CD14-positive monocyte (primary cell): ENCODE measurements around the gene CREG2. TPM values are rescaled to one million over a fixed set of nuclear protein-coding genes. Genes with fewer than 3 reads are reported as not detected.

Experiments
- DNase-seq, 3 donors: peaks; one replicate each; pipeline ENCODE4 v3.0.0-alpha.2; 2011 to 2022
- H2AFZ ChIP-seq: 2 replicates; pipeline ENCODE4 v1.6.0; 2012; ENCODE audit warnings: mild to moderate bottlenecking, low read depth, low read length, inconsistent platforms; ENCODE audit not compliant: insufficient read depth, poor library complexity, severe bottlenecking
- H3K27ac ChIP-seq, 2 donors: 1 replicate in 1 of 2; 2 replicates in 1 of 2; pipeline ENCODE4 v1.5.1; 2012 to 2013; ENCODE audit warnings: low read length in 2 of 2, control low read depth in 1 of 2, inconsistent platforms in 1 of 2, low read depth in 1 of 2, mild to moderate bottlenecking in 1 of 2
- H3K27me3 ChIP-seq, 2 donors: one replicate each; pipeline versions ENCODE4 v1.6.0 to v1.6.1; 2011 to 2013; ENCODE audit warnings: low read length in 2 of 2; ENCODE audit not compliant: control insufficient read depth in 2 of 2, insufficient read depth in 2 of 2
- H3K36me3 ChIP-seq, 2 donors: replicated peaks in 1 of 2; 1 replicate in 1 of 2; 2 replicates in 1 of 2; pipeline versions ENCODE4 v1.5.1 to v1.6.1; 2012 to 2013; ENCODE audit warnings: low read length in 2 of 2, control low read depth in 1 of 2, inconsistent platforms in 1 of 2, mild to moderate bottlenecking in 1 of 2; ENCODE audit not compliant: insufficient read depth in 2 of 2, control insufficient read depth in 1 of 2
- H3K4me1 ChIP-seq, 2 donors: 1 replicate in 1 of 2; 2 replicates in 1 of 2; pipeline versions ENCODE4 v1.5.1 to v1.6.1; 2012 to 2013; ENCODE audit warnings: low read length in 2 of 2, control low read depth in 1 of 2, inconsistent platforms in 1 of 2, mild to moderate bottlenecking in 1 of 2, moderate library complexity in 1 of 2; ENCODE audit not compliant: insufficient read depth in 2 of 2, control insufficient read depth in 1 of 2
- H3K4me2 ChIP-seq: replicated peaks from 2 replicates; pipeline ENCODE3; 2012; ENCODE audit warnings: low read length, moderate library complexity, mild to moderate bottlenecking; ENCODE audit not compliant: poor library complexity, severe bottlenecking; ENCODE audit errors: extremely low read depth
- H3K4me3 ChIP-seq, 3 experiments: fragments of 200-600 bp in 1 of 3; sonication (generic) in 1 of 3; replicated peaks in 1 of 3; 1 replicate in 2 of 3; 2 replicates in 1 of 3; pipeline ENCODE4 v1.5.1; 2011 to 2013; ENCODE audit warnings: low read length in 3 of 3, mild to moderate bottlenecking in 3 of 3, control low read depth in 2 of 3, low read depth in 2 of 3, inconsistent platforms in 1 of 3, moderate library complexity in 1 of 3
- H3K79me2 ChIP-seq: 2 replicates; pipeline ENCODE4 v1.6.0; 2012; ENCODE audit warnings: mild to moderate bottlenecking, control low read depth, inconsistent platforms, low read length, moderate library complexity; ENCODE audit not compliant: insufficient read depth
- H3K9ac ChIP-seq: 2 replicates; pipeline ENCODE4 v1.6.0; 2017; ENCODE audit warnings: low read length, mild to moderate bottlenecking; ENCODE audit not compliant: insufficient read depth, poor library complexity, severe bottlenecking
- H3K9me3 ChIP-seq, 2 donors: replicated peaks in 1 of 2; 1 replicate in 1 of 2; 2 replicates in 1 of 2; pipeline versions ENCODE4 v1.5.1 to v1.6.1; 2012 to 2013; ENCODE audit warnings: low read length in 2 of 2, control low read depth in 1 of 2; ENCODE audit not compliant: control insufficient read depth in 1 of 2, insufficient read depth in 1 of 2
- H4K20me1 ChIP-seq: 2 replicates; pipeline ENCODE4 v1.6.0; 2012; ENCODE audit warnings: mild to moderate bottlenecking, low read length, control low read depth, moderate library complexity; ENCODE audit not compliant: insufficient read depth
- H3K27ac Mint-ChIP-seq, 7 donors: one replicate each; pipeline ENCODE4 v1.8.0; 2020; ENCODE audit warnings: mild to moderate bottlenecking in 7 of 7, mixed read lengths in 7 of 7, moderate library complexity in 6 of 7, inconsistent platforms in 2 of 7
- H3K27me3 Mint-ChIP-seq, 3 donors: one replicate each; pipeline ENCODE4 v1.8.0; 2021 to 2022; ENCODE audit warnings: low read depth in 3 of 3, mild to moderate bottlenecking in 3 of 3, mixed read lengths in 3 of 3, moderate library complexity in 3 of 3, inconsistent platforms in 1 of 3
- H3K36me3 Mint-ChIP-seq, 2 donors: one replicate each; pipeline ENCODE4 v1.8.0; 2020; ENCODE audit warnings: mixed read lengths in 2 of 2, inconsistent platforms in 1 of 2, mild to moderate bottlenecking in 1 of 2
- H3K4me1 Mint-ChIP-seq: one replicate; pipeline ENCODE4 v1.8.0; 2020; ENCODE audit warnings: mild to moderate bottlenecking, mixed read lengths
- H3K4me3 Mint-ChIP-seq, 2 donors: one replicate each; pipeline ENCODE4 v1.8.0; 2020; ENCODE audit warnings: mild to moderate bottlenecking in 2 of 2, mixed read lengths in 2 of 2, moderate library complexity in 1 of 2
- H3K9me3 Mint-ChIP-seq, 7 donors: one replicate each; pipeline ENCODE4 v1.8.0; 2020 to 2022; ENCODE audit warnings: mixed read lengths in 7 of 7, mild to moderate bottlenecking in 6 of 7, moderate library complexity in 6 of 7, inconsistent platforms in 2 of 7
- WGBS: methylation state at CpG from one replicate; pipeline ENCODE4 v1.1.5; 2013; ENCODE audit warnings: missing lambda C conversion rate; ENCODE audit not compliant: insufficient coverage; 5-methylcytosine and 5-hydroxymethylcytosine counted together
- intact Hi-C, 2 donors: fragments of 100-400 bp; cut with micrococcal nuclease; formaldehyde crosslinking; loops; one replicate each; pipeline versions ENCODE4 v1.15.0 to v1.15.1; 2023
- polyA plus RNA-seq, 3 donors: library from polyadenylated mRNA; depleted of rRNA in 1 of 3; unstranded in 2 of 3; stranded (reverse) in 1 of 3; fragments of 300-500 nt in 2 of 3; fragments of >200 nt in 1 of 3; fragmentation: Illumina TruSeq in 2 of 3; gene quantifications; 1 replicate in 2 of 3; 2 replicates in 1 of 3; pipeline ENCODE4 v1.2.3, GENCODE V29; 2012 to 2021
- TF ChIP-seq, protein P1 (sequence below): fragments of 200-600 bp; IDR thresholded peaks from one replicate; pipeline ENCODE4 v1.8.0; 2022; ENCODE audit warnings: antibody characterized with exemption, mild to moderate bottlenecking

Gene CREG2
- polyA plus RNA-seq, 3 donors = not detected

DNA sequence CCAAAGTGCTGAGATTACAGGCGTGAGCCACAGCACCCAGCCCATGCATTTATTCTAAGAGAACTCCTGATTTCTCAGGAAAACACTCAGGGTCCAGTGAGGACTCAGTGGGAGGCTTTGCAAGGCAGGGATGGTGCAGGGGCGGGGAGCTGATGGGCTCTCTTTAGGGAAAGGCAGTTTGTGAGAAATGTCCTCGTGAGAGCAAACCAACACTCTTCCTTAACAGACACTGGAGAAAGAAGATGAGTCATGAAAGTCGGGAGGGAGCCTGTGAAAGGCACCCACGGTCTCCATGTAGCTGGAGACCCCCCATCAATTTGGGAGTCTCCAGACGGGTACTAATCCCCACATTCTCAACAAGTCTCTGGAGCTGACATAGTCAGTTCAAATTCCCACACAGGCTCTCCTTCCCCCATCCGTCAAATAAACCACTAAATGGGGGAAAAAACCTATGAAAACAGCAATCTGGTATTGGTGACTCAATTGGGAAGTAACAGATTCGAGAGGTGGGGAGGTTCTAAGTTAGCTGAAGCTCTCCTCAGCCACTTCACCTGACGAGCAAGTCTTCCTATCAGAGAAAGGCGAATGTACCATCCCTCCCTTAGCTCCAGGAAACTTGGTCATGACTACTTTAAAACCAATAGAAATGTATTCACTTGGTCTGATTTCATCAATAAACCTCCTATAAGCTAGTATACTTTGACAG is 11.0 kb upstream of the CREG2 start:
- Mint-ChIP-seq H3K4me3 (no peak overlapping the region), H3K36me3 (peaks cover 6 to 12% of the 10 kb centered on the region in 2 donors), H3K9me3 (peaks cover 0 to 4% (median 0%) of the 10 kb centered on the region in 7 donors), H3K4me1 (peaks cover 34% of the 10 kb centered on the region), H3K27ac (peak overlapping the region in 1 of 7 donors; percentile 66), H3K27me3 (peaks cover 1 to 16% (median 8%) of the 10 kb centered on the region in 3 donors)
- Histone ChIP-seq H3K36me3 (no peaks in the 10 kb centered on the region), H4K20me1 (no peaks in the 10 kb centered on the region), H3K9ac (no peak overlapping the region), H3K4me1 (peaks cover 20 to 26% of the 10 kb centered on the region in 2 donors), H2AFZ (no peak overlapping the region), H3K27me3 (no peaks in the 10 kb centered on the region), H3K27ac (no peak overlapping the region), H3K4me3 (no peak overlapping the region), H3K79me2 (no peaks in the 10 kb centered on the region), H3K9me3 (no peaks in the 10 kb centered on the region), H3K4me2 (no peak overlapping the region)
- intact Hi-C loops = no loop called here
- WGBS = no CpG with 5 or more reads among the region's 10 CpGs
- TF ChIP-seq, protein P1, sequence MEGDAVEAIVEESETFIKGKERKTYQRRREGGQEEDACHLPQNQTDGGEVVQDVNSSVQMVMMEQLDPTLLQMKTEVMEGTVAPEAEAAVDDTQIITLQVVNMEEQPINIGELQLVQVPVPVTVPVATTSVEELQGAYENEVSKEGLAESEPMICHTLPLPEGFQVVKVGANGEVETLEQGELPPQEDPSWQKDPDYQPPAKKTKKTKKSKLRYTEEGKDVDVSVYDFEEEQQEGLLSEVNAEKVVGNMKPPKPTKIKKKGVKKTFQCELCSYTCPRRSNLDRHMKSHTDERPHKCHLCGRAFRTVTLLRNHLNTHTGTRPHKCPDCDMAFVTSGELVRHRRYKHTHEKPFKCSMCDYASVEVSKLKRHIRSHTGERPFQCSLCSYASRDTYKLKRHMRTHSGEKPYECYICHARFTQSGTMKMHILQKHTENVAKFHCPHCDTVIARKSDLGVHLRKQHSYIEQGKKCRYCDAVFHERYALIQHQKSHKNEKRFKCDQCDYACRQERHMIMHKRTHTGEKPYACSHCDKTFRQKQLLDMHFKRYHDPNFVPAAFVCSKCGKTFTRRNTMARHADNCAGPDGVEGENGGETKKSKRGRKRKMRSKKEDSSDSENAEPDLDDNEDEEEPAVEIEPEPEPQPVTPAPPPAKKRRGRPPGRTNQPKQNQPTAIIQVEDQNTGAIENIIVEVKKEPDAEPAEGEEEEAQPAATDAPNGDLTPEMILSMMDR = no peak
- no peak for DNase-seq

DNA sequence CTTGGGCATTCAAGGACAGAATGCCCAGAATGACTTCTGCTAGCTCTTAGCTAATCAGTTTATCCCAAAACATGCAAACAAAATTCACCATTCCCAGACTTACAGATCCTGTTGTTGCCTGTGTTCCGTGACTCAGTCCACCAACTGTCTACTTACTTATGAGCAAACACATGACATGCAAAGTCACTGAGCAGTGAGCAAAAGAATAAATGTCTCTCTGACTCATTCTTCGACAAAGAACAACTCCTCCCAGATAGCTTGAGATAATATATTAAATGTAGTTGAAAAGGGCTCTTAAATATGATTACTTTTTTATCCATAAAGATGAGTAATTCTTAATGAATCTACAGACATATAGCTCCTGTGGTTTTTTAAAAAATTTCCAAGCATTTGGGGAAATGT is 9.0 kb upstream of the CREG2 start:
- H3K4me1 ChIP-seq = peaks cover 20 to 24% of the 10 kb centered on the region in 2 donors
- Mint-ChIP-seq H3K9me3 (peaks cover 0 to 3% (median 0%) of the 10 kb centered on the region in 7 donors), H3K27me3 (peaks cover 0 to 16% (median 7%) of the 10 kb centered on the region in 3 donors), H3K4me1 (peaks cover 30% of the 10 kb centered on the region), H3K36me3 (peaks cover 0 to 3% of the 10 kb centered on the region in 2 donors), H3K27ac (peak overlapping the region in 3 of 7 donors; percentile 16 to 62 (median 55)), H3K4me3 (no peak overlapping the region)
- H3K9me3 ChIP-seq = no peaks in the 10 kb centered on the region
- no peaks in the 10 kb centered on the region for H3K79me2 ChIP-seq
- peak in 2 of 3 donors; percentile 29 to 44 for DNase-seq
- TF ChIP-seq, protein P1 = no peak
- H3K4me3 ChIP-seq = no peak overlapping the region
- no CpG with 5 or more reads among the region's 2 CpGs for WGBS
- H3K27me3 ChIP-seq = no peaks in the 10 kb centered on the region
- no peak overlapping the region for H3K27ac ChIP-seq
- H3K4me2 ChIP-seq = no peak overlapping the region
- no peaks in the 10 kb centered on the region for H3K36me3 ChIP-seq
- intact Hi-C loops = no loop called here
- no peaks in the 10 kb centered on the region for H4K20me1 ChIP-seq
- H3K9ac ChIP-seq = no peak overlapping the region
- H2AFZ ChIP-seq = no peak overlapping the region
